AG09319 (cell line): ENCODE results near the gene TIPIN.

ENCODE experiments used
- DNase-seq: peaks from one replicate; pipeline ENCODE4 v3.0.0-alpha.2; 2010; ENCODE audit warnings: low read depth; ENCODE audit errors: extremely low read depth
- TF ChIP-seq, protein P1 (sequence below): IDR thresholded peaks from 2 replicates; pipeline ENCODE4 v1.5.1; 2011; ENCODE audit warnings: low read depth, mild to moderate bottlenecking, inconsistent platforms, low read length, moderate library complexity

Gene TIPIN

DNA sequence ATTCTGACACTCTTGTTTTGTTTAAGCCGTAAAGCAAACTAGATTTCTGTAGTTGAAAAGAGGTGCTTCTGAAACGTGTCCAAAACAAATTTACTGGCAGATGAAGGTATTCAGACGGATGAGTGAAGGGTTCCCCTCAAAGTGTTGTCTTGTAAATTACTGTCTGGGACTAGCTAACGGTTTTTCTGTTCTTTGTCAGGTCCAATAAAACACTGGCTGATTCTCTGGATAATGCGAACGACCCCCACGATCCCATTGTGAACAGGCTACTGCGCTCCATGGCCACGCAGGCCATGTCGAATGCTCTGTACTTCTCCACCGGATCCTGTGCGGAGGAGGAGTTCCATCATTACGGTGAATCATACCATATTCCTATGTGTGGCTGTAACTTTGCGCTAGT, 27.7 kb downstream of the TIPIN start:
- no peak for DNase-seq
- TF ChIP-seq, protein P1, sequence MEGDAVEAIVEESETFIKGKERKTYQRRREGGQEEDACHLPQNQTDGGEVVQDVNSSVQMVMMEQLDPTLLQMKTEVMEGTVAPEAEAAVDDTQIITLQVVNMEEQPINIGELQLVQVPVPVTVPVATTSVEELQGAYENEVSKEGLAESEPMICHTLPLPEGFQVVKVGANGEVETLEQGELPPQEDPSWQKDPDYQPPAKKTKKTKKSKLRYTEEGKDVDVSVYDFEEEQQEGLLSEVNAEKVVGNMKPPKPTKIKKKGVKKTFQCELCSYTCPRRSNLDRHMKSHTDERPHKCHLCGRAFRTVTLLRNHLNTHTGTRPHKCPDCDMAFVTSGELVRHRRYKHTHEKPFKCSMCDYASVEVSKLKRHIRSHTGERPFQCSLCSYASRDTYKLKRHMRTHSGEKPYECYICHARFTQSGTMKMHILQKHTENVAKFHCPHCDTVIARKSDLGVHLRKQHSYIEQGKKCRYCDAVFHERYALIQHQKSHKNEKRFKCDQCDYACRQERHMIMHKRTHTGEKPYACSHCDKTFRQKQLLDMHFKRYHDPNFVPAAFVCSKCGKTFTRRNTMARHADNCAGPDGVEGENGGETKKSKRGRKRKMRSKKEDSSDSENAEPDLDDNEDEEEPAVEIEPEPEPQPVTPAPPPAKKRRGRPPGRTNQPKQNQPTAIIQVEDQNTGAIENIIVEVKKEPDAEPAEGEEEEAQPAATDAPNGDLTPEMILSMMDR: no peak

DNA sequence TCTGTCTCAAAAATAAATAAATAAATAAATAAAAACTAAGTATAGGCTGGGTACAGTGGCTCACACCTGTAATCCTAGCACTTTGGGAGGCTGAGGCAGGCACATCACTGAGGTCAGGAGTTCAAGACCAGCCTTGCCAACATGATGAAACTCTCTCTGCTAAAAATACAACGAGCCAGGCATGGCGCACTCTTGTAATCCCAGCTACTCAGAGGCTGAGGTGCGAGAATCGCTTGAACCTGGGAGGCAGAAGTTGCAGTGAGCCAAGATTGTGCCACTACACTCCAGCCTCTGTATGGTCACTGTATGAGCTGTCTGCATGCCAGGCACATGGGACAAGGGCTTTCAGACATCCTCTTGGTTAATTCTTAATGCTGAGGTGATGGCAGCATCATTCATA, 28.7 kb downstream of the TIPIN start:
- no peak for DNase-seq
- TF ChIP-seq, protein P1: no peak

DNA sequence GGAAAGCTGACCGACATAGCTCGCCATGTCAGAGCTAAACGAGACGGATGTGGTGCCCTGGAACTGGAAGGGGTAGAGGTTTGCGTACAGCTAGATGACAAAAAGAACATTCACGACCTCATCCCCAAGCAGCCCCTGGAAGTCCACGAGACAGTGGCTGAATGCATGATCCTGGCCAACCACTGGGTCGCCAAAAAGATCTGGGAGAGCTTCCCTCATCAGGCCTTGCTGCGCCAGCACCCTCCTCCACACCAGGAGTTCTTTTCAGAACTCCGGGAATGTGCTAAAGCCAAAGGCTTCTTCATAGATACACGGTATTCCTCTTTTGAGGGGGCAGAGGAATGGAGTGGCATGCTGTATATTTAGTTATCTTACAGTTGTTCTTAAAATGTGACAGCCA, 30.4 kb downstream of the TIPIN start:
- TF ChIP-seq, protein P1: no peak
- no peak for DNase-seq

DNA sequence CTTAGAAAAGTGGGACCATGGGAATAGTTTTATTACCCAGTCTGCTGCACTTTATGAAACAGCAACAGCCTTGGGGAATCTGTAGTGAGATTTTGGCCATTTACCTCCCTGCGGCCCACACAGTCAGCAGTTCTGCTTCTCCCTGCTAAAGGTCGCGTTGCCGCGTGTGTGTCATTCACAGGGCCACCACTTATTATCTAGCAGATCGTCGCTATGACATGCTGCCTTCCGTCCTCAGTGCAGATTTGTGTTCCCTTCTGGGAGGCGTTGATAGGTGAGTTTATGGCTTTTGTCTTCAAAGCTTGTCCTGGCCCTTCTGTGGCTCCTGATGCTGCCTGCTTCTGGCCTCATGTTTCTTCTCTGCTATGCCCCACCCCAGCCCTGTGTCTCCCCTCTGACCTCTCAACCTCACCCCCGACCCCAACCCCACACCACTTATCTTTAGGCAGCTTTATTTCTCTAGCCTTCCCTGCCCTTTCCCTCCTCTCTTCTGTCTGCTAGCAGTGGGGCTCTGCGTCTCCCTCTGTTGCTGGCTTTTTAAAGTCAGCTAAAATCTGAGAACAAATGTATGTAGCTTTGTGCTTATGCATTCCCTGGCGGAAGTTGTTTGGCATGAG, 33.1 kb downstream of the TIPIN start:
- DNase-seq: no peak
- TF ChIP-seq, protein P1: no peak

DNA sequence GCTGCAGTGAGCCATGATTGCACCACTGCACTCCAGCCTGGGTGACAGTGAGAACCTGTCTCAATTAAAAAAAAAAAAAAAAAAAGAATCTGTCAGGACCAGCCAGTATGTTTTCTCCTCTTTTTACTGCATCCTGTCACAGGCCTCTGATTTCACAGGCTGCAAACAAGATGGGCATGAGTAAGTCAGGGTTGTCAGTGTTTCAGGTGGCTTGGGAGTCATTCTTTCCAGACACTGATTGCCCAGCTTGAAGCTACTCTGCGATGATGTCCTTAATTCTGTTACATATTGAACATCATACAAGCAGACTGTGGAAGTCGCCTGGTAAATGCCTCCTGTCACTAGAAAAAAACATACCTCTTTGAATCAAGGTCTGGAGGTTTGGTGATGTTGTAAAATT, 44.3 kb downstream of the TIPIN start:
- DNase-seq: no peak

DNA sequence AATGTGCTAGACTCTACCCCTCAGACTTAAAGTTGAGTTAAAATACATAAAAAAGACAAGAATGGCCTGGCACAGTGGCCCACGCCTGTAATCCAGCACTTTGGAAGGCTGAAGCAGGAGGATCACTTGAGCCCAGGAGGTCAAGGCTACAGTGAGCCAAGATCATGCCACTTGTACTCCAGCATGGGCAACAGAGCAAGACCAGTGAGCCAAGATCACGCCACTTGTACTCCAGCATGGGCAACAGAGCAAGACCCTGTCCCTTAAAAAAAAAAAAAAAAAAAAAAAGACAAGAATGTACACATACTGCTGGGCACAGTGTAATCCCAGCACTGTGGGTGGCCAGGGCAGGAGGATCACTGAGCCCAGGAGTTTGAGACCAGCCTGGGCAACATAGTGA, 45.7 kb downstream of the TIPIN start:
- DNase-seq: no peak
- TF ChIP-seq, protein P1: no peak

More for the DNA sequence above, 44.3 kb downstream of the TIPIN start:
- TF ChIP-seq, protein P1: no peak

DNA sequence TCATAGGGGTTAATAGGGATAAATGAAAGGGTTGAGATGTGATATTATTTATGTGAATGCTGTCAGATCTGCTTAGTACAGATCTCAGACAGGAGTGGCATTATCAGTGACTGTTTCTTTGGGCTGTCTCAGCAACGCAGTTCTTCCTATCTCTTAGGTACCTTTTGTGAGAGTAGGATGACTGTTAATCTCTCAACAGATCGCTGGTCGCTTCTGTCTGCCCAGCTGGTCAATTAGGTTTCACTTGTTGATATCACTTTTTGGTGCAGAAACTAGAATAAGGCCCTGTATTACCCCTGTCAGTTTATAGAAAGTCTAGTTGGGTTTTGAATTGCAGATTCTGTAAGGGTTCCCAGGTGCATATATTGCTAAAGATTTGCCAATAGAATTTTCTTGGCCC, 46.7 kb downstream of the TIPIN start:
- TF ChIP-seq, protein P1: no peak
- no peak for DNase-seq
